ENCODE results near the gene C12orf75. TPM values are rescaled to one million over a fixed set of nuclear protein-coding genes. Genes with fewer than 3 reads are reported as not detected.
"Not testable (repeated sequence)": the region's sequence is repeated elsewhere in the genome, so short reads cannot be mapped to it uniquely, and the experiment has no call there.

The C12orf75 gene
- total RNA-seq, 2 donors from 2014 or later = 2.1 to 2.7 TPM

- no peak for TF ChIP-seq CTCF (IDR thresholded peaks at IDR 0.05)
- Histone ChIP-seq H3K36me3 (no peaks in the 10 kb centered on the region), H3K4me3 (no peak overlapping the region), H3K27me3 (no peaks in the 10 kb centered on the region), H3K9me3 (no peaks in the 10 kb centered on the region), H3K4me1 (no peaks in the 10 kb centered on the region), H3K27ac (no peak overlapping the region)
- DNase-seq (ENCODE audit: low spot score) = no peak
Observed at GRCh38 chr12:105294161-105294560, 36.3 kb upstream of the C12orf75 start.

- DNase-seq (ENCODE audit: low spot score) = no peak
- Histone ChIP-seq H3K36me3 (no peaks in the 10 kb centered on the region), H3K27me3 (no peaks in the 10 kb centered on the region), H3K27ac (no peak overlapping the region), H3K9me3 (no peaks in the 10 kb centered on the region), H3K4me1 (no peaks in the 10 kb centered on the region), H3K4me3 (no peak overlapping the region)
- TF ChIP-seq CTCF (IDR thresholded peaks at IDR 0.05) = no peak
Observed at GRCh38 chr12:105294886-105295479, 35.5 kb upstream of the C12orf75 start.

GRCh38 chr12:105296116-105297089 is 34.1 kb upstream of the C12orf75 start:
- Histone ChIP-seq H3K4me3 (no peak overlapping the region), H3K4me1 (no peaks in the 10 kb centered on the region), H3K9me3 (peaks cover 0 to 3% of the 10 kb centered on the region in 2 donors), H3K27me3 (no peaks in the 10 kb centered on the region), H3K36me3 (no peaks in the 10 kb centered on the region), H3K27ac (no peak overlapping the region)
- DNase-seq (ENCODE audit: low spot score) = no peak
- no peak for TF ChIP-seq CTCF (IDR thresholded peaks at IDR 0.05)

GRCh38 chr12:105300883-105301282 is 29.6 kb upstream of the C12orf75 start:
- H3K27me3 ChIP-seq = no peaks in the 10 kb centered on the region
- no peaks in the 10 kb centered on the region for H3K36me3 ChIP-seq
- no peaks in the 10 kb centered on the region for H3K4me1 ChIP-seq
- no peak for TF ChIP-seq CTCF (IDR thresholded peaks at IDR 0.05)
- no peak for DNase-seq (ENCODE audit: low spot score)
- no peak overlapping the region for H3K27ac ChIP-seq
- peaks cover 0 to 3% of the 10 kb centered on the region in 2 donors for H3K9me3 ChIP-seq
- H3K4me3 ChIP-seq = no peak overlapping the region

- H3K36me3 ChIP-seq = no peaks in the 10 kb centered on the region
- H3K4me1 ChIP-seq = no peaks in the 10 kb centered on the region
- H3K4me3 ChIP-seq = no peak overlapping the region
- H3K9me3 ChIP-seq = peaks cover 0 to 3% of the 10 kb centered on the region in 2 donors
- H3K27ac ChIP-seq = no peak overlapping the region
- TF ChIP-seq CTCF (IDR thresholded peaks at IDR 0.05) = no peak
- no peak for DNase-seq (ENCODE audit: low spot score)
- no peaks in the 10 kb centered on the region for H3K27me3 ChIP-seq
Observed at GRCh38 chr12:105301696-105302095, 28.8 kb upstream of the C12orf75 start.

GRCh38 chr12:105302986-105303385 is 27.5 kb upstream of the C12orf75 start:
- not testable (repeated sequence) for DNase-seq (ENCODE audit: low spot score)

GRCh38 chr12:105304626-105305025 is 25.9 kb upstream of the C12orf75 start:
- DNase-seq (ENCODE audit: low spot score); H3K9me3 ChIP-seq; H3K36me3 ChIP-seq; H3K27me3 ChIP-seq; H3K27ac ChIP-seq; H3K4me1 ChIP-seq; H3K4me3 ChIP-seq: not testable (repeated sequence)

More at GRCh38 chr12:105302986-105303385, 27.5 kb upstream of the C12orf75 start:
- not testable (repeated sequence) for H3K4me3 ChIP-seq, H3K4me1 ChIP-seq, H3K36me3 ChIP-seq, H3K27ac ChIP-seq, H3K9me3 ChIP-seq, H3K27me3 ChIP-seq

GRCh38 chr12:105307601-105308314 is 22.7 kb upstream of the C12orf75 start:
- H3K4me3 ChIP-seq, H3K27ac ChIP-seq: not testable (repeated sequence)

GRCh38 chr12:105308839-105309238 is 21.7 kb upstream of the C12orf75 start:
- DNase-seq (ENCODE audit: low spot score); H3K36me3 ChIP-seq; H3K9me3 ChIP-seq; H3K27ac ChIP-seq; H3K4me1 ChIP-seq; H3K4me3 ChIP-seq; H3K27me3 ChIP-seq: not testable (repeated sequence)

More at GRCh38 chr12:105307601-105308314, 22.7 kb upstream of the C12orf75 start:
- not testable (repeated sequence) for H3K9me3 ChIP-seq; H3K4me1 ChIP-seq; DNase-seq (ENCODE audit: low spot score); H3K27me3 ChIP-seq; H3K36me3 ChIP-seq
